ENCODE results near the gene CSMD2.
"Not testable (repeated sequence)": the region's sequence is repeated elsewhere in the genome, so short reads cannot be mapped to it uniquely, and the experiment has no call there.

Gene CSMD2

DNA sequence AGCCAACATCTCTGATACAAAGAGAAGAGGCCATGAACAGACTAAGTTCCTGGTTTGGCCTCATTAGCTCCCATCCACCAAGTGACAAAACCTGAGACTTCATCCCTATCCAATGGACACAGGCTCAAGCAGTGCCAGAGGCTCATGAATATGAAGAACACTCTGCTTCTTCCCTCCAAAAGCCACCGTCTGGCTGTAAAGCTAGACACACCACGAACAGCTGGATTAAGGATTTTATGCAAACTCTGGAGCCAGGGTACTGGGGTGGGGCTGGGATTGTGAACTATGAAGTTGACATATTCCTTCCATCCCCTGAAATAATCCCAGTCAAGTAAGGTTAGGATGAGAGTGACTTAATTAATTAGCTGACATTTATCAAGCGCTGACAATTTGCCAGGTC, 139.4 kb downstream of the CSMD2 start:
- Histone ChIP-seq H3K4me3 (ENCODE audit: low read depth, low read length) (no peak overlapping the region), H3K27ac (no peak overlapping the region), H3K36me3 (no peaks in the 10 kb centered on the region), H3K9me3 (ENCODE audit: severe bottlenecking) (no peaks in the 10 kb centered on the region), H3K27me3 (ENCODE audit: insufficient read depth, low read depth, severe bottlenecking) (peaks cover 72% of the 10 kb centered on the region)
- DNase-seq, result no peak
- TF ChIP-seq, protein P1, sequence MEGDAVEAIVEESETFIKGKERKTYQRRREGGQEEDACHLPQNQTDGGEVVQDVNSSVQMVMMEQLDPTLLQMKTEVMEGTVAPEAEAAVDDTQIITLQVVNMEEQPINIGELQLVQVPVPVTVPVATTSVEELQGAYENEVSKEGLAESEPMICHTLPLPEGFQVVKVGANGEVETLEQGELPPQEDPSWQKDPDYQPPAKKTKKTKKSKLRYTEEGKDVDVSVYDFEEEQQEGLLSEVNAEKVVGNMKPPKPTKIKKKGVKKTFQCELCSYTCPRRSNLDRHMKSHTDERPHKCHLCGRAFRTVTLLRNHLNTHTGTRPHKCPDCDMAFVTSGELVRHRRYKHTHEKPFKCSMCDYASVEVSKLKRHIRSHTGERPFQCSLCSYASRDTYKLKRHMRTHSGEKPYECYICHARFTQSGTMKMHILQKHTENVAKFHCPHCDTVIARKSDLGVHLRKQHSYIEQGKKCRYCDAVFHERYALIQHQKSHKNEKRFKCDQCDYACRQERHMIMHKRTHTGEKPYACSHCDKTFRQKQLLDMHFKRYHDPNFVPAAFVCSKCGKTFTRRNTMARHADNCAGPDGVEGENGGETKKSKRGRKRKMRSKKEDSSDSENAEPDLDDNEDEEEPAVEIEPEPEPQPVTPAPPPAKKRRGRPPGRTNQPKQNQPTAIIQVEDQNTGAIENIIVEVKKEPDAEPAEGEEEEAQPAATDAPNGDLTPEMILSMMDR (IDR thresholded peaks at IDR 0.05; ENCODE audit: low read depth, low read length), result no peak

DNA sequence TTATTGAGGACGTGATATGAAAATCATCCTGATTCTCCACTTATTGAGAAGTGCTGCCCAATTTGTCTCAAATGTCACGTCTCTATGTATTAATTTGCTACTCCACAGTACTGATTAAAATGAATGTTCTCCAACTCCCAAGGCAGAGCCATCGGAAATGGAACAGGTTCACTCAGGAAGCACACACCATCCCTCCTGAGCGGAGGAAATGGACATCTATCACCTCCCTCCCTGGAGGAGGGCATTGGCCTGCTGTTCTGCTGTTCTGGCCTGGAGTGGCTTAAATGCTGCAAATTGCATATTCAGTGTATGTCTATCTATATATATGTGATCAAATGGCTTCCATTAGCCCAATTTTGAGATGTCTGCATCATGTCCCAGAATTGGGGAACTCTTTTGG, 140.5 kb downstream of the CSMD2 start:
- no peaks in the 10 kb centered on the region for H3K36me3 ChIP-seq
- H3K9me3 ChIP-seq (ENCODE audit: severe bottlenecking), result no peaks in the 10 kb centered on the region
- no peak overlapping the region for H3K27ac ChIP-seq
- DNase-seq, result no peak
- H3K27me3 ChIP-seq (ENCODE audit: insufficient read depth, low read depth, severe bottlenecking), result peaks cover 63% of the 10 kb centered on the region
- TF ChIP-seq, protein P1 (IDR thresholded peaks at IDR 0.05; ENCODE audit: low read depth, low read length), result no peak
- H3K4me3 ChIP-seq (ENCODE audit: low read depth, low read length), result no peak overlapping the region

DNA sequence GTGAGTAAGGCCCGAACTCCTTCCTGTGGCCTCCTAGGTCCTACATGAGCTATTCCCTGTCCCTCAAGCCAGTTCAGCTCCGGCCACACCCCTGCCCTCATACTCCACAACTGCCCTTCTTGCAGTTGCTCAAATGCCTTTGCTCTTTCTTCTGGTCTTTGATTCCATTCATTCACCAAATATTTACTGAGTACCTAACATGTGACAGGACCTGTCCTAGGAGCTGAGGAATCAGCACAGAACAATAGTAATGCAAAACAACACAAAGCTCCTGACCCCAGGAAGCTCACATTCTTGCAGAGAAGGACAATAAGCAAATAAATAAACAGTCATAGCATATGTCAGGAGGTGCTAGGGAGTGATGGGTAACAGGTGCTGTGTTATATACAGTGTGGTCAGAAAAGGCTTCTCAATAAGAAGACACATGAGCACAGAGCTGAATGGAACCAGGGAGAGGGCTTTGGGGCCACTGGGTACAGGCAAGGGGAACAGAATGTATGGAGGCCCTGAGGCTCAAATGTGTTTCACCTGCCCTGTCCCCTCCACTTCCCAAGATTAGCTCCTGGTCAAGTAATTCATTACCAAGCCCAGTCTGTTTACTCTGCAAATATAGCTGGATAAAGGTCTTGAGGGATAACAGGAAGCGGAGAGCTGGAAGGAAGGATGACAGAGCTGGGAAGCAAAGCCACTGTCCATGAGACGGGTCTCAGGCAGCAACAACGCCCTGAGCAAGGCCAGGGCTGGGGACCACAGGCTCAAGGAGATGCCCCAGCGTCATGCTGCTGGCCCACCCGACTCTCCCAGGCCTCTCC, 145.1 kb downstream of the CSMD2 start:
- DNase-seq, result no peak
- no peak overlapping the region for H3K27ac ChIP-seq
- H3K9me3 ChIP-seq (ENCODE audit: severe bottlenecking), result no peaks in the 10 kb centered on the region
- H3K4me3 ChIP-seq (ENCODE audit: low read depth, low read length), result no peak overlapping the region
- no peaks in the 10 kb centered on the region for H3K36me3 ChIP-seq
- H3K27me3 ChIP-seq (ENCODE audit: insufficient read depth, low read depth, severe bottlenecking), result peaks cover 51% of the 10 kb centered on the region
- TF ChIP-seq, protein P1 (IDR thresholded peaks at IDR 0.05; ENCODE audit: low read depth, low read length), result no peak

DNA sequence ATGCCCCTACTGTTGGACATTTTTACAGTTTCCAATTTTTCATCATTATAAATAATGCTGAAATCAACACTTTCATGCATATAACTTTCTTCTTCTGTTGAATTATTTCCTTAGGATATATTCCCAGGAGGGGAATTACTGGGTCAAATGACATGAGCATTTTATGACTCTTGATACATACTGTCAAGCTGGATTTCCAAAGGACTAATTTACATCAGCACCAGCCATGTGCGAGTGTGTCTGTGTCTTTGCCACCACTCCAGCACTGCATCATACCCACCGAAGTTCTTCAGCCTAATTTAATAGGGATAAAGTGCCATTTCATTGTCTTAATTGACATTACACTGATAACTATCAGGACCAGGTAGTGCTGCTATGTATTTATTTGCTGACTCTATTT, 146.7 kb downstream of the CSMD2 start:
- H3K36me3 ChIP-seq, result no peaks in the 10 kb centered on the region
- peaks cover 54% of the 10 kb centered on the region for H3K27me3 ChIP-seq (ENCODE audit: insufficient read depth, low read depth, severe bottlenecking)
- TF ChIP-seq, protein P1 (IDR thresholded peaks at IDR 0.05; ENCODE audit: low read depth, low read length), result no peak
- no peak for DNase-seq
- H3K9me3 ChIP-seq (ENCODE audit: severe bottlenecking), result no peaks in the 10 kb centered on the region
- no peak overlapping the region for H3K4me3 ChIP-seq (ENCODE audit: low read depth, low read length)
- no peak overlapping the region for H3K27ac ChIP-seq

DNA sequence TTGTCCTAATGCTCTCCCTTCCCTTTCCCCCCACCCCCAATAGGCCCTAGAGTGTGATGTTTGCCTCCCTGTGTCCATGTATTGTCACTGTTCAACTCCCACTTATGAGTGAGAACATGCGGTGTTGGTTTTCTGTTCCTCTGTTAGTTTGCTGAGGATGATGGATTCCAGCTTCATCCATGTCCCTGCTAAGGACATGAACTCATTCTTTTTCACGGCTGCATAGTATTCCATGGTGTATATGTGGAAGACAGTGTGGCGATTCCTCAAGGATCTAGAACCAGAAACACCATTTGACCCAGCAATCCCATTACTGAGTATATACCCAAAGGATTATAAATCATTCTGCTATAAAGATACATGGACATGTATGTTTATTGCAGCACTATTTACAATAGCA, 148.7 kb downstream of the CSMD2 start:
- not testable (repeated sequence) for H3K9me3 ChIP-seq (ENCODE audit: severe bottlenecking); DNase-seq; H3K27ac ChIP-seq; H3K4me3 ChIP-seq (ENCODE audit: low read depth, low read length); H3K36me3 ChIP-seq
- peaks cover 63% of the 10 kb centered on the region for H3K27me3 ChIP-seq (ENCODE audit: insufficient read depth, low read depth, severe bottlenecking)

DNA sequence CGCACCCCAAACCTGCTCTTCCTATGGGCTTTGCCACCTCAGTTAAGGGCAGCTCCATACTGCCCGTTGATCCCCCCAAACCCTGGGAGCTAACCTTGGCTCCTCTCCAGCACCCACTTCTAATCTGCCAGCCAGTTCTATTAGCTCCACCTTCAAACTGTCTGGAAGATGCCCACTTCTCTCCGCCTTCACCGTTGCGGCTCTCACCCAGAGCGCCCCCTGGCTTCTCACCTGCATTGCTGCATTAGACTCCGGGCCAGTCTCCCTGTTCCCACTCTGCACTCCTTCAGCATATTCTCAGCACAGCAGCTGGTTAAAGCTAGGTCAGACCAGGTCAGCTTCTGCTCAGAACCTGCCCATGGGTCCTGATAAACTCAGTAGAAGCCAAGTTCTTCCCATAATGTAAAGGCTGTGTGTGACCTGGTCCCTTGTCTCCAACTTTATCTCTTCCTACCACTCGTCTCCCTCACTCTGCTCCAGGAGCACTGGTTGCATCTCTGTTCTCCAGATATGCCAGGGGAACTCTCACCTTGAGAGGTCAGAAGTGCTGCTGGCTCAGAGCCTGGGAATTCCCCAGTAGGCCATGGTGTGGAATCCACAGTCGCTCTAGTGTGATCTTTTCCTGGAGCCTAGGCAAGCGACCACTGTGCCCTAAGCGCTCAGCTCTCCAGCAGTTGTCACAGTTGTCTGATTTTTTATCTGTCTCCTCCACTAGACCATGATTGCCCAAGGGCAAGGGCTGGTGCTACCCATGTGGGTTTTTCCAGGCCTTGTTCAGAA, 150.9 kb downstream of the CSMD2 start:
- Histone ChIP-seq H3K27me3 (ENCODE audit: insufficient read depth, low read depth, severe bottlenecking) (peaks cover 72% of the 10 kb centered on the region), H3K9me3 (ENCODE audit: severe bottlenecking) (no peaks in the 10 kb centered on the region), H3K27ac (no peak overlapping the region), H3K4me3 (ENCODE audit: low read depth, low read length) (no peak overlapping the region), H3K36me3 (no peaks in the 10 kb centered on the region)
- TF ChIP-seq, protein P1 (IDR thresholded peaks at IDR 0.05; ENCODE audit: low read depth, low read length), result peak; percentile 62
- DNase-seq, result peak; percentile 12

Data from WERI-Rb-1 (cell line).